DMS53 treated with DMSO at 0.1 percent for 48 hours (cell line): ENCODE measurements around the gene DDT.
"Not testable (repeated sequence)": the region's sequence is repeated elsewhere in the genome, so short reads cannot be mapped to it uniquely, and the experiment has no call there.

Experiments used
- DNase-seq: peaks from one replicate; lab custom pipeline; 2025; ENCODE audit not compliant: unreplicated experiment; lab: John Stamatoyannopoulos, UW

DDT gene

DNA sequence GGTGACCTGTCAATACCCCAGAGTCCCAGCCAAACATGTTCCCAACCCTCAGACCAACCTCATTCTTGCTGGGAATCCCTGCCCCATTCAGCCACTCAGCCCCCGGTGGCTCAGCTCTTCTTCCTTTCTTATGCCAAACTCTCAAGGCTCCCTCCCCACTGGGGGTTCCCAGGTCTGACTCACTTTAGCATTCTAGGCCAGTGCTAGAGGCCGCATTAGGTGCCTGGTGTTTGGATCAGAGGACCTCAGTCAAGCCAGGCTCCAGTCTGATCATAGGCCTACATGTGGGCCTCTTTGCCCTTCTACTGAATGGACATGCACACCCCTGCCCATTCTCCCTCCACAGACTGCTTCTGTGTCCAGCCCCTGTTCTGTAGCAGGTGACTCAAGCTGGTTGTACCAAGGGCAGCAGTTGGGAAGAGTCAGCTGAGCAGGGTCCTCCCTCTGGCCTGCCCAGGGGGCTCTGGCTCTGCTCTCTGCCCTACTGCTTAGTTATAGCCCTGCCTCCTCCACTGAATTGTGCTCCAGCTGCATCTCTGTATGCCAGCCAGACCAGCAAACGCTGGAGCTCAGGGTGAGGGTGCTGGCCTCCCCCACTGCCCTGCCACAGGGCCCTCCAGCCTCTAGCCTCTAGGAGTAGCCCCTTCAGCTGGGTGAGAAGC lies 15.5 kb upstream of the DDT start:
- DNase-seq = not testable (repeated sequence)

DNA sequence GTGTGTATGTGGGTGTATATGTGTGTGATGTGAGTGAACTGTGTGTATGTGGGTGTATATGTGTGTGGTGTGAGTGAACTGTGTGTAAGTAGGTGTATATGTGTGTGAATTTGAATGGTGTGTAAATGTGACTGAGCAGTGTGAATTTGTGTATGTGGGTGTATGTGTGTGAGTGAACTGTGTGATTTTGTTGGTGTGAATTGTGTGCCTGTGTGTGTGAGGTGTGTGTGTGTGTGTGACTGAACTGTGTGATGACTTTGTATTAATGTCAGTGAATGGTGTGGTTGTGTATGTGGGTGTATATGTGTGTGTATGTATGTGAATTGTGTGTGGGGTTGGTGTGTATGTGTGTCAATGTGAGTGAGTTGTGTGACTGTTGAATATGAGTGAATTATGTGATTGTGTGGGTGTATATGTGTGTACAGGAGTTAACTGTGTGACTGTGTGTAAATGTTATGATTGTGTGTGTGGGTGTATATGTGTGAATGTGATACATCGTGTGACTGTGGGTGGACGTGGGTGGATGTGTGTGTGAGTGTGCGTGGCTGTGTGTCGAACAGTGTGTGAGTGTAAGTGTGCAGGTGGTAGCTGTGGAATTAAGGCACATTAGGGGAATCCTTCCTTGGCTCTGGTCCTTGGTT lies 12.4 kb upstream of the DDT start:
- not testable (repeated sequence) for DNase-seq

DNA sequence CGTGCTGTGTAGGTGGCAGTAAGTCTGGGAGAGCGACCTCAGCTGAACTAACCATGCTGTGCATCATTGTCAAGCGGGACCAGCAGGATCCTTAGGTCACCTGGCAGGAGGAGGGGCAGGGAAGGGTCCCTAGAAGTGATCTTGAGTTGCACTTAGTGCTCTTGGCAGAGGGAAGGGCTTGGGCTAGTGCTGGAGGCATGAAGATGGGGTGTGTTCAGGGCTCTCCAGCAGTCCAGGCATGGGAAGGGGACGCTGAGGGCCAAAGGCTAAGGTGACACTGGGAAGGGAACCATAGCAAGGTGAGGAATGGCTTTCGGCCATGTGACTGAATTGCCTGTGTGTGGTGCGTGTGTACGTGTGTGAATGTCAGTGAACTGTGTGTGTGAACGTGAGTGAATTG lies 11.8 kb upstream of the DDT start:
- not testable (repeated sequence) for DNase-seq

DNA sequence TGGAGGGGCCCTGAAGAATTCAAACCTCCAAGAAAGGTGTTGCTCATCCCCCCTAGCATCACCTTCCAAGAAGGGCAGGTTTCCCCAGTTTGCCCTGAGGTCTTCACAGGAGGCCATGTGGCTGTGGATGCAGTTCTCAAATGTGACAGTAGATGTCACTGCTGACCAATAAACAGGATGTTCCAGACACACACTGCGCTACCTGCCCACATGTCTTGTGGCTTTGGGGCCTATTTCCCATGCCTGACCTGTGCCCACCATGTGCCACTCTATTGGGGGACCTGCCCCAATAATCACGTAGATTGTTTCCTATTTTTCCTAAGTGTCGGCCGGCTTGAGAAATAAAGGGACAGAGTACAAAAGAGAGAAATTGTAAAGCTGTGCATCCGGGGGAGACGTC lies 10.2 kb upstream of the DDT start:
- DNase-seq = no peak

DNA sequence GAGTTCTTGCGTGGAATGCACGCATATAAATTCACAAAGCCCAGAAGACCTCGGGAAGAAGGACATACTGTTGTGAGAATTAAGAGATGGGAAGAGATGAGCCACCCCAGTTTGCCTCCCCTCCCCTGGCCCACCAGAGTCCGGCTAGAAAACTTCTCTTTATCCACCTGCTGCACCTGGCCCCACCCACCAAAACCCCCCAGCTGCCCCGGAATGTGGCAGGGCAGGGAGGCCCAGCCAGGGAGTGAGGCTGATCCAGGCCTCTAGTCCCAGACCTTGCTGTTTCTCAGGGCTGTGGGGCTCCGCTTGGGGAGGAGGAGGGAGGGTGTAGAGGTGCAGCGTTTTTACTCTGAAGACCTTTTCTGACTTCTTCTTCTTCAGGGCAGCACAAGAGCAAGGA lies 6.3 kb upstream of the DDT start:
- not testable (repeated sequence) for DNase-seq

DNA sequence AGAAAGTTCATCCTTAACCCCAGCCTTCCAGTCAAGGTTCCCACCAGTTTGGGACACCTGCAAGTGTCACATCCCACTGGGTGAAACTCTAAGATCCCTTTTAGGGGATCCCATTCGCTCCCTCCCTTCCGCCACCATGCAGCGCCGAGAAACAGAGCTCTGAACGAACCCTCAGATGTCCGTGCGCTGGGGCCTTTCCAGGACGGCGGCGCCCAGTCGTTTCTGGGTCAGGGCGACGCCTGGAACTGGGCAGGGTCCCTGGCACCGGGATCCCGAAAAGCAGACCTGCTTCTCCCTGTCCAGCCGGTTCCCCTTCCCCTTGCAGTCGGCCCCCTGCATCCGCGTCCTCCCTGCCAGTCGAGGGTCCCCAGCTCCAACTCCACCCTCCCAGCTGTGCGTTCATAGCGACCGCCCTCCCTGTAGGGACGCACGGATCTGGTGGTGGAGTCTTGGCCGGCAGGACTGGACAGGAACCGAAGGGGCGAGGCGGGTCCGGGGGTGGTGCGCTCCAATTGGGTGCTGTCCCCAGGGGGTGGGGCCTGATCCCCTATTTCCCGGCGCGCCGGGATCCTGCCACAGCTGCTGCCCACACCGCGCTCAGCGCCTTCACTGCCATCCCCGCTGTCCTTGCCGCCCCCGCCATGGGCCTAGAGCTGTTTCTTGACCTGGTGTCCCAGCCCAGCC lies 5.5 kb upstream of the DDT start, which contains the start of gene GSTT2:
Gene GSTT2, plus strand, starts transcription at position 578 of the 684 bp plus-strand sequence.
- DNase-seq = not testable (repeated sequence)

DNA sequence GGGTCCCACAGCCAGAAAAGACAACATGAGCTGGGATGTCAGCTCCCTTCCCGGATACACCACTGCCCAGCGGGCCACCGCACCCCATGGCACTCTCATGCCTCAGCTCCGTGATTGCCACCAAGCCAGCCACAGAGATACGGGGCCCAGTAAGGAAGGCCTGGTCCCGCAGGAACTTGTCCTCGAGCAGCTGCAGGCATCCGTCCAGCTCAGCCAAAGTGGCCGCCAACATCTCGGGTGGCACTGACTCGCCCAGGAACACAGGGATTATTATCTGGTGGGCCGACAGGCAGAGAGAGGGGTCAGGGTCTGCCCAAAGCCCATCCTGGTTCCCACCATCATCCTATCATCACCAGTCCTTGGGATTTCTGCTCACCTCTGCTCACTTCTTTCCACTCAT lies 3.1 kb upstream of the DDT start:
- not testable (repeated sequence) for DNase-seq

DNA sequence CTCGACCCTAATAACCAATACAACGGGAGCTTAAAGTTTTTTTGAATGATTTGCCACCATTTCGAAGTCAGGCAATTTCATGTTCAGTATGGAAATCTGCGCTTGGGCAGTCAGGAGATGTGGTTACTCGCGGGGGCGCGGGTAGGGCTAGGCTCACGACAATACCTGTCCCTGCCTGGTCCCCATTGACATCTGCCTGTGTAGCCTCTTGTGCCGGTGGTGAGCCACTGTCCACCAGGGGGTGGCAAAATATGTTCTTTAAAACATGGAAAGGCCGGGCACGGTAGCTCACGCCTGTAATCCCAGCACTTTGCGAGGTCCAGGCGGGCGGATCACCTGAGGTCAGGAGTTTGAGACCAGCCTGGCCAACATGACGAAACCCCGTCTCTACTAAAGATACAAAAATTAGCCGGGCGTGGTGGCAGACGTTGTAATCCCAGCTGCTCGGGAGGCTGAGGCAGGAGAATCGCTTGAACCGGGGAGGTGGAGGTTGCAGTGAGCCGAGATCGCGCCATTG lies 653 bp upstream of the DDT start:
- not testable (repeated sequence) for DNase-seq

DNA sequence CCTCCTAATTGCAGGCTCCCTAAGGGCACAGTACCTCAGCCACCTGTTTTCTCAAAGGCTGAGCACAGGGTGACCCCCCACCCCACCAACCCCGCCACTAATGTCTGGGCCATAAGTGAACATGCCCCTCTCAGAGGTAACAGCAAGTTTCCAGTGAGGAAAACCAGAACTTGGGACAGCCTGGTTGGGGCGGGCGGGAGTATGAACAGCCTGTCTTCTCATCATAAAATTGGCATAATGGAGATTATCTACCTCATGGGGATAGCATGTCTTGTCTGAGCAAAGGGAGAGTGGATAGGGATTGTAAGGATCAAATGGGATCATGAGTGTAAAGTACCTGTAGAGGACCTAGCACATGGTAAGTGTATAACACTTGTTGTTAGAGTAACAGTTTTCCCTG lies 2.3 kb downstream of the DDT start:
- not testable (repeated sequence) for DNase-seq

DNA sequence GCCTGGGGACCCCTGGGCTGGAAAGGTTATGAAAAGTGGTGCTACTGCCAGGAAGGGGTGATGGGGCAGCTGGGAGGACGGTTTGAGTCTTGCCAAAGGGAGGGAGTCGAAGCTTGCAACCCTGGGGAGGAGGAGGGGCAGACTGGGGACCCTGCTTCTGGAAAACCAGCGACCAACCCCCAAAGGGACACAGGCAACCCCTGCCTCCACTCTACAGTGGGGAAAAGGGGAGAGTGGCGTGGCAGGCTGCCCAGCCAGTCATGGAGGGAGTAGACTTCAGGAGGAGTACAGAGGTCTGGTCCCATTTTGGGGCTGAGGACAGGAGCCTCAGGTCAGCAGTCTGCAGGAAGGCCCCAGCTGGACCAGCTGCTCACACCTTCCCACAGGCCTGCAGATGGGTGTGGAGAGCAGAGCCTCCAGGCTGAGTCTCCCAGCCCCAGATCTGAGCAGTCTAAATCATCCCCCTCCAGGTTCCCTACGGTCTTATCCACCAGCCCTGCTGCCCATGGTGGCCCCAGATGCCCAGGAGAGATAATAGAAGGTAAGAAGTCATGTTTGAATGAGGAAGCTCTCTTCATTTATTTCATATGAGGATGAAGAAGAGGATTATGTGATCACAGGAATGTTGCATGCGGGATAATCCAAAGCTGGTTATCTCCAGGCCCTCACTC lies 3.3 kb downstream of the DDT start:
- DNase-seq = no peak

DNA sequence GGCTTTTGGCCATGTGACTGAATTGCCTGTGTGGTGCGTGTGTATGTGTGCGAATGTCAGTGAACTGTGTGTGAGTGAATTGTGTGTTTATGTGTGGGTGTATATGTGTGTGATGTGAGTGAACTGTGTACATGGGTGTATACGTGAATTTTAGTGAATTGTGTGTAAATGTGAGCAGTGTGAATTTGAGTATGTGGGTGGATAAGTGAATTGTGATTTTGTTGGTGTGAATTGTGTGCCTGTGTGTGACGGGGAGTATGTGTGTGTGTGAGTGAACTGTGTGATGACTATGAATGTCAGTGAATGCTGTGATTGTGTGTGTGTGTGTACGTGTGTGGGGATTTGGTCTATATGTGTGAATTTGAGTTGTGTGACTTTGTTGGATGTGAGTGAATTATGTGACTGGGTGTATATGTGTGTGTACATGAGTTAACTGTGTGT lies 4.0 kb downstream of the DDT start:
- no peak for DNase-seq

DNA sequence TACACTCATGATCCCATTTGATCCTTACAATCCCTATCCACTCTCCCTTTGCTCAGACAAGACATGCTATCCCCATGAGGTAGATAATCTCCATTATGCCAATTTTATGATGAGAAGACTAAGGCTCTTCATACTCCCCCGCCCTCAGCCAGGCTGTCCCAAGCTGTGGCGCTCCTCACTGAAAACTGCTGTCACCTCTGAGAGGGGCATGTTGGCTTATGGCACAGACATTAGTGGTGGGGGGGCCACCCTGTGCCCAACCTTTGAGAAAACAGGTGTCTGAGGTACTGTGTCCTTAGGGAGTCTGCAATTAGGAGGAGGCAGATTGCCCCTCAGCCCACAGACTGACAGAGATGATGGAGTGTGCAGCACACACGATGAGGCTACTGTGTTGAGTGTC lies 5.2 kb downstream of the DDT start:
- no peak for DNase-seq

DNA sequence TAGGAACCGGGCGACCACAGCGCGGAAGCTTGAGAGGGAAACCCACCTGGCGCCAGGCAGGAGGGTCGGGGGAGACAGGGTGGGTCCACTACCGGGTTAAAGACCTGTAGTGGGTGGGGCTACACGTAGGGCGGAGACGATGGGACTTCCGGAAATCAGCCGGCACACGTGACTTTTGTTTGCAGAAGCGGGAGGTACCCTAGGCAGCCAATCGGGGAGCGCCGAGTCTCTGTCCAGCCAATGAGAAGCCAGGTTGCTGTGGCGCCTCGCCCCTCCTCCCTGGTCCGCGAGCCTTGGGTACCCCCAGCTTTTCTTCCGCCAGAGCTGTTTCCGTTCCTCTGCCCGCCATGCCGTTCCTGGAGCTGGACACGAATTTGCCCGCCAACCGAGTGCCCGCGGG lies 7.7 kb downstream of the DDT start, which contains the start of gene DDTL:
Gene DDTL, plus strand, starts transcription at position 321 of the 400 bp plus-strand sequence. Its CDS starts 27 bp downstream, at position 348.
- DNase-seq = not testable (repeated sequence)

DNA sequence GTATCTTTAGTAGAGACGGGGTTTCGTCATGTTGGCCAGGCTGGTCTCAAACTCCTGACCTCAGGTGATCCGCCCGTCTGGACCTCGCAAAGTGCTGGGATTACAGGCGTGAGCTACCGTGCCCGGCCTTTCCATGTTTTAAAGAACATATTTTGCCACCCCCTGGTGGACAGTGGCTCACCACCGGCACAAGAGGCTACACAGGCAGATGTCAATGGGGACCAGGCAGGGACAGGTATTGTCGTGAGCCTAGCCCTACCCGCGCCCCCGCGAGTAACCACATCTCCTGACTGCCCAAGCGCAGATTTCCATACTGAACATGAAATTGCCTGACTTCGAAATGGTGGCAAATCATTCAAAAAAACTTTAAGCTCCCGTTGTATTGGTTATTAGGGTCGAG lies 8.1 kb downstream of the DDT start:
- DNase-seq = not testable (repeated sequence)

DNA sequence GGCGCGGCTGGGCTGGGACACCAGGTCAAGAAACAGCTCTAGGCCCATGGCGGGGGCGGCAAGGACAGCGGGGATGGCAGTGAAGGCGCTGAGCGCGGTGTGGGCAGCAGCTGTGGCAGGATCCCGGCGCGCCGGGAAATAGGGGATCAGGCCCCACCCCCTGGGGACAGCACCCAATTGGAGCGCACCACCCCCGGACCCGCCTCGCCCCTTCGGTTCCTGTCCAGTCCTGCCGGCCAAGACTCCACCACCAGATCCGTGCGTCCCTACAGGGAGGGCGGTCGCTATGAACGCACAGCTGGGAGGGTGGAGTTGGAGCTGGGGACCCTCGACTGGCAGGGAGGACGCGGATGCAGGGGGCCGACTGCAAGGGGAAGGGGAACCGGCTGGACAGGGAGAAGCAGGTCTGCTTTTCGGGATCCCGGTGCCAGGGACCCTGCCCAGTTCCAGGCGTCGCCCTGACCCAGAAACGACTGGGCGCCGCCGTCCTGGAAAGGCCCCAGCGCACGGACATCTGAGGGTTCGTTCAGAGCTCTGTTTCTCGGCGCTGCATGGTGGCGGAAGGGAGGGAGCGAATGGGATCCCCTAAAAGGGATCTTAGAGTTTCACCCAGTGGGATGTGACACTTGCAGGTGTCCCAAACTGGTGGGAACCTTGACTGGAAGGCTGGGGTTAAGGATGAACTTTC lies 13.0 kb downstream of the DDT start, which contains the start of gene GSTT2B:
Gene GSTT2B, minus strand, starts transcription at position 112 of the 688 bp plus-strand sequence. Its CDS starts 64 bp downstream, at position 48.
- not testable (repeated sequence) for DNase-seq

DNA sequence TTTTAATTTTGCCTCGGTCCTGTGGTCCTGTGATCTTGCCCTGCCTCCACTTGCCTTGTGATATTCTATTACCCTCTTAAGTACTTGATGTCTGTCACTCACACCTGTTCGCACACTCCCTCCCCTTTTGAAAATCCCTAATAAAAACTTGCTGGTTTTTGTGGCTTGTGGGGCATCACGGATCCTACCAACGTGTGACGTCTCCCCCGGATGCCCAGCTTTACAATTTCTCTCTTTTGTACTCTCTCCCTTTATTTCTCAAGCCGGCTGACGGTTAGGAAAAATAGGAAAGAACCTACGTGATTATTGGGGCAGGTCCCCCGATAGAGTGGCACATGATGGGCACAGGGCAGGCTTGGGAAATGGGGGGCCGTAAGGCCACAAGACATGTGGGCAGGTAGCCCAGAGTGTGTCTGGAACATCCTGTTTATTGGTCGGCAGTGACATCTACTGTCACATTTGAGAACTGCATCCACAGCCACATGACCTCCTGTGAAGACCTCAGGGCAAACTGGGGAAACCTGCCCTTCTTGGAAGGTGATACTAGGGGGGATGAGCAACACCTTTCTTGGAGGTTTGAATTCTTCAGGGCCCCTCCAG lies 17.8 kb downstream of the DDT start:
- peak; percentile 3 for DNase-seq

DNA sequence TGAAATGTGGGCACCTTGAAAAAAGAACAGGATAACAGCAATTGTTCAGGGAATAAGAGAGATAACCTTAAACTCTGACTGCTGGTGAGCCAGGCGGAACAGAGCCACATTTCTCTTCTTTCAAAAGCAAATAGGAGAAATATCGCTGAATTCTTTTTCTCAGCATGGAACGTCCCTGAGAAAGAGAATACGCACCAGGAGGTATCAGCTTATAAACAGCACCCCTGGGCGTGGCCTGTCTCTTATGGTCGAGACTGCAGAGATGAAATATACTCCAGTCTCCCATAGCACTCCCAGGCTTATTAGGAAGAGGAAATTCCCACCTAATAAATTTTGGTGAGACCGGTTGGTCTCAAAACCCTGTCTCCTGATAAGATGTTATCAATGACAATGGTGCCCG lies 18.4 kb downstream of the DDT start:
- not testable (repeated sequence) for DNase-seq

DNA sequence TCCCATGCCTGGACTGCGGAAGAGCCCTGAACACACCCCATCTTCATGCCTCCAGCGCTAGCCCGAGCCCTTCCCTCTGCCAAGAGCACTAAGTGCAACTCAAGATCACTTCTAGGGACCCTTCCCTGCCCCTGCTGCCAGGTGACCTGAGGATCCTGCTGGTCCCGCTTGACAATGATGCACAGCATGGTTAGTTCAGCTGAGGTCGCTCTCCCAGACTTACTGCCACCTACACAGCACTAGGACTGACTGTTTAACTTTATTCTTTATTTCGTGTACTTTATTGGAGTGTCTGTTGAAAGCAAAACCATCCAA lies 19.3 kb downstream of the DDT start:
- not testable (repeated sequence) for DNase-seq

DNA sequence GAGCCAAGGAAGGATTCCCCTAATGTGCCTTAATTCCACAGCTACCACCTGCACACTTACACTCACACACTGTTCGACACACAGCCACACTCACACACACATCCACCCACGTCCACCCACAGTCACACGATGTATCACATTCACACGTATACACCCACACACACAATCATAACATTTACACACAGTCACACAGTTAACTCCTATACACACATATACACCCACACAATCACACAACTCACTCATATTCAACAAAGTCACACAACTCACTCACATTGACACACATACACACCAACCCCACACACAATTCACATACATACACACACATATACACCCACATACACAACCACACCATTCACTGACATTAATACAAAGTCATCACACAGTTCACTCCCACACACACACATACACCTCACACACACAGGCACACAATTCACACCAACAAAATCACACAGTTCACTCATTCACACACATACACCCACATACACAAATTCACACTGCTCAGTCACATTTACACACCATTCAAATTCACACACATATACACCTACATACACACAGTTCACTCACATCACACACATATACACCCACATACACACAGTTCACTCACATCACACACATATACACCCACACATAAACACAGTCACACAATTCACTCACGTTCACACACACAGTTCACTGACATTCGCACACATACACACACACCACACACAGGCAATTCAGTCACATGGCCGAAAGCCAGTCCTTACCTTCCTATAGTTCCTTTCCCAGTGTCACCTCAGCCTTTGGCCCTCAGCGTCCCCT lies 19.8 kb downstream of the DDT start:
- not testable (repeated sequence) for DNase-seq
